ENCODE measurements around the gene SPC24.
"Not testable (repeated sequence)": the region's sequence is repeated elsewhere in the genome, so short reads cannot be mapped to it uniquely, and the experiment has no call there.

Gene SPC24

GRCh38 chr19:11123114-11123513 is 32.5 kb downstream of the SPC24 start:
- DNase-seq: no peak

- DNase-seq: not testable (repeated sequence)
Observed at GRCh38 chr19:11121963-11122362, 33.6 kb downstream of the SPC24 start.

- DNase-seq: no peak
Observed at GRCh38 chr19:11116507-11116906, 39.1 kb downstream of the SPC24 start.

- DNase-seq: no peak
Observed at GRCh38 chr19:11115895-11116446, 39.6 kb downstream of the SPC24 start.

- no peak for DNase-seq
Observed at GRCh38 chr19:11115042-11115441, 40.5 kb downstream of the SPC24 start.

- no peak for DNase-seq
Observed at GRCh38 chr19:11113140-11113708, 42.4 kb downstream of the SPC24 start.

GRCh38 chr19:11111771-11112144 is 43.8 kb downstream of the SPC24 start:
- DNase-seq: no peak

- no peak for DNase-seq
Observed at GRCh38 chr19:11111117-11111770, 44.3 kb downstream of the SPC24 start.

GRCh38 chr19:11108746-11109145 is 46.8 kb downstream of the SPC24 start:
- DNase-seq: no peak

GRCh38 chr19:11106477-11106876 is 49.1 kb downstream of the SPC24 start:
- DNase-seq: no peak

- no peak for DNase-seq
Observed at GRCh38 chr19:11105014-11105636, 50.5 kb downstream of the SPC24 start.

GRCh38 chr19:11103667-11104066 is 51.9 kb downstream of the SPC24 start:
- DNase-seq: not testable (repeated sequence)

- DNase-seq: no peak
Observed at GRCh38 chr19:11102944-11103343, 52.6 kb downstream of the SPC24 start.

GRCh38 chr19:11101057-11101456 is 54.5 kb downstream of the SPC24 start:
- no peak for DNase-seq

GRCh38 chr19:11100049-11100448 is 55.5 kb downstream of the SPC24 start:
- DNase-seq: no peak

- no peak for DNase-seq
Observed at GRCh38 chr19:11098861-11099260, 56.7 kb downstream of the SPC24 start.

- no peak for DNase-seq
Observed at GRCh38 chr19:11098327-11098726, 57.3 kb downstream of the SPC24 start.

- DNase-seq: not testable (repeated sequence)
Observed at GRCh38 chr19:11097367-11097766, 58.2 kb downstream of the SPC24 start.

GRCh38 chr19:11096210-11096841 is 59.3 kb downstream of the SPC24 start:
- DNase-seq: no peak
